ENCODE measurements around the gene SYNPO2L.

DNA sequence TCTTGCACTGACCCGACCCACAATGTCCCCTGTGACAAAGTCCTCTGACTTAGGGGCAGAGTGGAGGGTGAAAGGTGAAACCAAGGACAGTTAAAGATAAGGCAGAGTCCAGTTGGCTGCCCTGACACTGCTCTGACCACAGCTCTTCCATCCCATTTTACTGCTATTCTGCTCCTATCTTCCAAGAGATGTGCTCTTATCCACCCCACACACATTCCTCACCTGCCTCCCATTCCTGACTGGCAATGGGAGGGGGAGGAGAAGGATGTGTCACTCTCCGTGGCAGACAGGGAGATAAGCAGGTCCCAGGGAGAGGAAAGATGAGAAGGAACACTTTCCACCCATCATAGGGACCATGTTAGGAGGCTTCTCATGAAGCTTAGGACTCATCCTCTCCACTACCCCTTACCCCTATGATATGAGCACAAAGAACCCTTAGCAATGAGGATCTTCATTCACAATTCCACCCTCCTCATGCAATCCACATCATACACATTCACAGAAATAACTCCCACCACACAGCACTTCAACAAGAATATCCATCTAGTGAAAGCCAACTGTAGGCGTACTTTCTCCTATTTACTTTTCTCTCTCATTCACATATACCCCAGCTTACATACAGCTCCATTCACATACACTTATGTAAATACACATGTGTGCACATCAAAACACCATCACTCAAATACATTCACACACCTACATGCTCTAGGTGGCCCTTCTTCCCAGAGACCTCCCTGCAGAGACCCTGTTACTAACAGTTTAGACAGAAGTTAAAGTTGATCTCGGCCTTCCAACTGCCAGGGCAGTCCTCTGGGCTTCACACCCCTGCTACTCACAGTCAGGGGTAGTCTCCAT lies 6.6 kb downstream of the SYNPO2L start:
- no peak for TF ChIP-seq EZH2phosphoT487 (IDR thresholded peaks at IDR 0.05; ENCODE audit: insufficient read depth, low read depth)
- TF ChIP-seq EZH2 (IDR thresholded peaks at IDR 0.05; ENCODE audit: insufficient read depth, poor library complexity, severe bottlenecking), result no peak

Measured in GM23248 (cell line).